NCI-H2107 (cell line): ENCODE data around the gene MIF4GD.
"Not testable (repeated sequence)": the region's sequence is repeated elsewhere in the genome, so short reads cannot be mapped to it uniquely, and the experiment has no call there.

ENCODE experiments used
- DNase-seq: peaks from one replicate; lab custom pipeline; 2025; lab: John Stamatoyannopoulos, UW

MIF4GD gene

DNA sequence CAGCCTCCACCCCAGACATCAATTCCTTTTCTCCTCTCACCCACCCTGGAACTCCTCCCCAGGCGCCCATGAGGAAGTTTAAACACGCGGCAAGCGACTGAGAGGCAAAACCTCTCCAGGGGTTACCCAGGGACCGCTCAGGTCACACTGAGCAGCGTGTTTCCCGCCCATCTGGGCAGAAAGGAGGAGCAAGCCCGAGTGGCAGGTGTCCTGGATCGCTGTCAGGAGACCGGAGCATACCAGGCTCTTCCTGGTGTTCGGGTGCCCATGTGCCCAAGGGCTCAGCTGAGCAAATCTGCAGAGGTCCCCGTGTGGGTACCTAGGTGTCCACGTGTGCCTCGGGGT is 17.7 kb upstream of the MIF4GD start:
- DNase-seq = peak; percentile 48

DNA sequence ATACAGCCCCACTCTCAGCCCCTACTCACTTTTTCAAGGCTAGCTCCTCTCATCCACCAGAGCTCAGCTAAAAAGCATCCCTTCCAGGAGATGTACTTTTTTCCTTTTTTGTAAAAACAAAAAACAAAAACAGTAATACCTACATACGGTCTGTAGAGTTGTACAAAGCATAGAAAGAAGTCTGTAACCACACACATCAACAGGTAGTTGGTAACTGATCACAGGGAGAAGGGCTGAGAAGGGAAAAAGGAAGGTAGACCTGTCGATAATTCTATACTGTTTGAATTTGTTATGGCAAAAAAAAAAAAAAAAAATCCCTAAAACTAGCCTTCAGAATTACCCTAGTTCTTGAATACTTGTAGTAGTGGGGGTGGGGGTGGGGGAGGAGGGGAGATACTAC is 17.3 kb upstream of the MIF4GD start:
- DNase-seq = no peak

DNA sequence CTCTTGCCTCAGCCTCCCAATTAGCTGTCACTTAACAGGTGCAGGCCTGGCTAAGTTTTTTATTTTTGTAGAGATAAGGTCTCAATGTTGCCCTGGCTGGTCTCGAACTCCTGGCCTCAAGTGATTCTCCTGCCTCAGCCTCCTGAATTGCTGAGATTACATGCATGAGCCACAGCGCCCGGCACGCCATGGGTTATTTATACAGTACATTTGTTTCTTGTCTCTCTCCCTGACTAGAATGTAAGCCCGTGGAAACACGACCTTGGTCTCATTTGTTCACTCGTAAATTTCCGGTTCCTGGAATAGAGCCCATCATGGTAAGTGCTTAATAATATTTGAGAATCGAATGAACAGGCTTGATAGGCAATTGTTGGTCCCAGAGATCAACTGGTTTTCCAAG is 16.2 kb upstream of the MIF4GD start:
- DNase-seq = no peak

DNA sequence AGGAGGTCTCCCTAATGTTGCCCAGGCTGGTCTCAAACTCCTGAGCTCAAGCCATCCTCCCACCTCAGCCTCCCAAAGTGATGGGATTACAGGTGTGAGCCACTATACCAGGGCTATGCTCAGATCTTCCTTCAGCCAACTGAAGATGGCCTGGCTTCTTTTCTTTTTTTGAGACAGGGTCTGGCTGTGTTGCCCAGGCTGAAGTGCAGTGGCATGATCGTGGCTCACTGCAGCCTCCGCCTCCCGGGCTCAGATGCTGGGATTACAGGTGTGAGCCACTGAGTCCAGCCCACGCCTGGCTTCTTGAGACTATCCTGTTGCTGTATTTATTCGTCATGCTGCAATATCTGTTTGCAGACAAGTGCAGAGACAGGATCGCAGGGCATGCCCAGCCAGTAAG is 14.1 kb upstream of the MIF4GD start:
- DNase-seq = no peak

DNA sequence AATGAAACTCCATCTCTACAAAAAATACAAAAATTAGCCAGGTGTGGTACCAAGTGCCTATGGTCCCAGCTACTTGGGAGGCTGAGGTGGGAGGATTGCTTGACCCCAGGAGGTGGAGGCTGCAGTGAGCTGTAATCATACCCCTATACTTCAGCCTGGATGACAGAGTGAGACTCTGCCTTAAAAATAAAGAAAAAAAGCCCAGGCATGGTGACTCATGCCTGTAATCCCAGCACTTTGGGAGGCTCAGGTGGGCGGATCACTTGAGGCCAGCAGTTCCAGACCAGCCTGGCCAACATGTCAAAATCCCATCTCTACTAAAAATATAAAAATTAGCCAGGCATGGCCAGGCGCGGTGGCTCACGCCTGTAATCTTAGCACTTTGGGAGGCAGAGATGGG is 9.2 kb upstream of the MIF4GD start:
- DNase-seq = not testable (repeated sequence)

DNA sequence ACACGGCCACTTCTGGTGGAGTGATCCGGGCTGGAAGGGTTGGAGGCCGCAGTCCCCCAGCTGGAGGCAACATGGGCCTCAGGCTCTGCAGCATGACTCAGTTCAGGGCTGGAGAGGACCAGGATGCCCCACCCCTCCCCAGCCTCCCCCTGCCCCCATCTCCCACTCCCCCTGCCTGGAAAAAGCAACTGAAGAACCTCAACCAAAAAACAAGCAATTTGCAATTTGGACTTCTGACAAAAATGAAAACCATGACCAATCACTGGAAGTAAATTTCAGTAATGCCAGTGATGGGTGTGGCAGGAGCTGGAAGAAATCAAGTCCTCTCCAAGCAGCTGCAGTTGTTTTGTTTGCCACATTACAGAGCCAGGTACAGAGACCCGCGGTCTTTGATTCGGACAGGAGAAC is 6.6 kb upstream of the MIF4GD start:
- no peak for DNase-seq

DNA sequence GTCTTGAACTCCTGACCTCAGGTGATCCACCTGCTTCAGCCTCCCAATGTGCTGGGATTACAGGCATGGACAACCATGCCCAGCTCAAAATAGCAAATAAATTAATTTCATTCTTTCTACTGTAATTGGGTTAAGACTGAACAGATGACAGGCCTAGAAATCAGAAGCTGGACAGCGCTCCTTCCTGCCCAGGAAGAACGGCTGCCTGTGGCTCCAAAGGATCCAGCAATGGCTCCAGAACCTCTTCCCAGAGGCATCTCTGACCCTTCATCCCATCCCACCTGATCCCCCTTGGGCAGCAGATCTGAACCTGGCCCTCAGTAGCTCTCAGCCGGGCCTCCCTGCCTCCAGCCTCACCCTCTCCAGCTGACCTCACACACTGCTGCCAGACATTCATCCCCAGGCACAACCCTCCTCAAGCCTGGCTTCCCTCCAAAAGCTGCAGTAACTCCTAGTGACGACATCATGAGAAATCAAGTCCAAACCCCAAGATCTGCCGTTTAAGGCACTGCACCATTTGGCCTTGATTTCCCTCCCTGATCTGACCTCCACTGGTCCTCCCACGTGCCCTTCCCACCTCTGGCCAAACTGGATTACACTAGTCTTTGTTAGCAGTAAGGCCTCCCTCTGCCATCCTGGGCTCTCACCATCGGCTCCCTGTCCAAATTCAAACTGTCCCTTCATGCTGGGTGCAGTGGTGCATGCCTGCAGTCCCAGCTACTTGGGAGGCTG is 3.1 kb upstream of the MIF4GD start:
- DNase-seq = no peak

DNA sequence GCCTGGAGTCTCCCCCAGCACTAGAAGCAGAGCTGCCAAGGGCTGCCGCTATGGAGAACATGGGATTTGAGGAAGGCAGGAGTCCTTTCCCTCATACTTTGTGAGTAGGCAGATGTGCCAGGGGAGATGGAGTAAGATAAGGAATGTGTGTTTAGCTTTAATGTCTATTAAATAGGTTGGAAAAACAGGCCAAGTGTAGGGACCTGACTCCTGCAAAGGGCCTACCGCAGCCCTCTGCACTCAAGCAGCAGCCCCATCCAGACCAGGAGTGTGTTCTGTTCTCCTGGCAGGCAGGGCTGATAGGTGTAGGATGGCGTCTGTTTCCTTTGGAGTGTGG is 1.8 kb upstream of the MIF4GD start:
- no peak for DNase-seq

DNA sequence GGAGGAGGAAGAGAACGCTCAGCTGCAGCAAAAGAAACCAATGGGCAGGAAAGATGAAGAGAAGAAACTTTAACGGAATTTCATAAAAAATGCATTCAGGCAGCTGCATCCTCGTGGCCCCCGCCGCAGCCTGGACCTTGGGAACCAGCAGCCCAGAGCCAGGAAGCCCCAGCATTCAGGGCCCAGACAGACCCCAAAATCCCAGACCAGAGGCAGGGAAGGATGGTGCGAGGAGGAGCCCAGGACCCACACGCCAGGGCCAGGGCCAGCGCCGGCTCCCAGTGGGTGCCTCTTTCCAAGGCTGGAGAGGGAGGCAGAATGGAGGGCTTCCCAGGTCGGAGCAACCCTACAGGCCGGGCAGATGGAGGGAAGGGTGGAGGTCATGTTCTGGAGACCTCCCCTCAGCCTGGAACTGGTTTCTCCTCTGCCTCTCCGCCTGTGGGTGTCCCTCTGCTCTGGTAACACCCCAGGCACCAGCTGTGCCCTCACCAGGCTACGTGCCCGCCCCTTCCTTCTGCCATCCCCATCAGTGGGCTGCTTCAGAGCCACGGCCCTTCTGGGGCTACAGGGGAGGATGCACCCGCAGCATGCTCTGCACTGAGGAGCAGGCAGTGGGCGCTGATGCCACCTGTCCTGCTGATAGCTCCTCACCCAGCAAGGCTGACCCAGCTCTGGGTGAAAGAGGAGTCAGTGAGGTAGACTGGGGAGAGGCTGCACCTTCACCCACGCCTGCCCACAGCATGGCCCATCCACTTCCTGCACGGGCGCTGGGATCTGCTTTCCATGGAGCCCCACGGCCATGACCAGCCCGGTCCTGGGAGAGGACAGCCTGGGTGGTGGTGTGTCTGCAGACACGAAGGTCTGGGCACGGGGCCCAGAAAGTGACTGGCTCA is 1.2 kb upstream of the MIF4GD start:
- no peak for DNase-seq

DNA sequence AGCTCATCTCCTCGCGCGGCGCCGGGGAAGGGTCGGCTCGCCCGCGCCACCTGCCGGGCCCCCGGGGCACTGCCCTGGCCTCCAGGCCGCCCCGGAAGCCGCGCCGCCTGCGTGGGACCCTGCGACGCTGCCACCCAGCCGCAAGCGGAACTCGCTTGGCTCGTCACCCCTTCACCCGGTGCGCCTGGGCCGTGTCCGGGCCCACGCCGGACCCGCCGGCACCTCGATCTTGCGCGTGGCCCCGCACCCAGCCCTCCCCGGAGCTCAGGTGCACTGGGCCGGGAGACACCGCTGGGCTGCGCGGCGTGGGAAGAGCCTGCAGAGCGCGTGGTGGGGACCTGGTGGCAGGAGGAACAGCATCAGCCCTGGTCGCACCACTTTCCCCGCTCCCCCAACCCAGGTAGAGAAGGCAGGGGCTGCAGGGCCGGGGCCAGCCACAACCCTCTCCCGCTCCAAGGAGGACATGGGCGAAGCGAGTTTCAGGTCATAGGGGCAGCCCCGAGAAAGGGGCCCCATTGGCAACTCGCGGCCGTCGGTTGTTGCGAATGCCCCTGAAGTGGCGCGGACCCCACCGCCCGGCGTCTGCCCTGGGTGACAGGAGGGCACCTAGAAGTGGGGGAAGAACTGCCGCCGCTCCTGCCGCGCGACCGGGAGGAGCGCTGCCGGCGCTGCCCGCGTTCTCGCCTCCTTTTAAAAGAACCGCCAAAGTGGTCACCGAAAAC is 363 bp upstream of the MIF4GD start:
- DNase-seq = no peak

DNA sequence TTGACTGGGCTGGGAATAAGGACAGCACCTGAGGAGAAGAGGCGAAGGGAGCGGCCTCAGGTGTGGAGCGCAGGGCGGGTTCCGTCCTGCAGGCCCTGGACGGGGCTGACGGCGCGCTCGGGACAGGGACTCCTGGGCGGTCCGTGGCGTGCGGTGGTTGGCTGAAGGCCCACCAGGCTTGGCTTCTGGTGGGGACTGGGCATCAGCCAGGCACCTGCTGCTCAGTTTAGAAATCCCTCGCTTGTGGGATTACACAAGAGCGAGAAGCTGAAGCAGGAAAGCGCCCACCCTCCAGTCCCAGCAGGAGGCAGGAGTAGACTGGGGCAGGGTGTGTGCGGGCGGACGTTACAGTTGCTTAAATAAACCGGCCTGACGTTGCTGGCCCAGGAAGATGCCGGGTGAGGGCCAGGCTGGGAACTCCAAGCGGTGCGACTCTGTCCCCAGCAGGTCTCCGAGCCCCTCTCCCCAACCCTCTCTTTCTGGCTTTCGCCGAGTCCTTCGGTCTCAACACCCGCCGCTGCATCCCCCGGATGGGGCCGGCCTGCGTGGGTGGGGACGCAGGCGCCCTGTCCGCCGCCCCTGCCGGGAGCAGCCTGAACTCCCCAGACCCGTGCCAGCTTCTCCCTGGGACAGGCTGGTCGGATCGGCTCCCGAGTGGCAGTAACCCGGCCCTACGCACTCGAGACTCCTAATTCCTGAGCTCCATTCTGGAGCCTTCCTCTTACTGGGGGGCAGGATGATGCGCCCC is 639 bp downstream of the MIF4GD start:
- DNase-seq = no peak

DNA sequence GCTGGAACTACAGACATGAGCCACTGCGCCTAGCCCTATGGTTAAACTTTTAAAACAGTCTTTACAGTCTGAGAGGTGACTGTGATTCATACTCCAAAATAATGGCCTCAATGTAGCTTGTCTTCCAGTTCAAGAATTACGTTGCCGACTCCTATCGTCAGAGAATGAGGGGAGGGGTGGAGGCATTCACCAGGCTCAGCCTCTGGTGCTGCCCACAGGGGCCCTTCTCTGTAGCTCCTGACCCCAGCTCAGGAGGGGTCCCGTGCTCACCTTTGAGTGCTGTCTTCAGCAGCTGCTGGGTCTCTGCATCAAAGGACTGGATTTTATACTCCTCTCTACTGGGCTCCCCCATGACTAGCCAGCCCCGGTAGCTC is 1.2 kb downstream of the MIF4GD start:
- DNase-seq = no peak

DNA sequence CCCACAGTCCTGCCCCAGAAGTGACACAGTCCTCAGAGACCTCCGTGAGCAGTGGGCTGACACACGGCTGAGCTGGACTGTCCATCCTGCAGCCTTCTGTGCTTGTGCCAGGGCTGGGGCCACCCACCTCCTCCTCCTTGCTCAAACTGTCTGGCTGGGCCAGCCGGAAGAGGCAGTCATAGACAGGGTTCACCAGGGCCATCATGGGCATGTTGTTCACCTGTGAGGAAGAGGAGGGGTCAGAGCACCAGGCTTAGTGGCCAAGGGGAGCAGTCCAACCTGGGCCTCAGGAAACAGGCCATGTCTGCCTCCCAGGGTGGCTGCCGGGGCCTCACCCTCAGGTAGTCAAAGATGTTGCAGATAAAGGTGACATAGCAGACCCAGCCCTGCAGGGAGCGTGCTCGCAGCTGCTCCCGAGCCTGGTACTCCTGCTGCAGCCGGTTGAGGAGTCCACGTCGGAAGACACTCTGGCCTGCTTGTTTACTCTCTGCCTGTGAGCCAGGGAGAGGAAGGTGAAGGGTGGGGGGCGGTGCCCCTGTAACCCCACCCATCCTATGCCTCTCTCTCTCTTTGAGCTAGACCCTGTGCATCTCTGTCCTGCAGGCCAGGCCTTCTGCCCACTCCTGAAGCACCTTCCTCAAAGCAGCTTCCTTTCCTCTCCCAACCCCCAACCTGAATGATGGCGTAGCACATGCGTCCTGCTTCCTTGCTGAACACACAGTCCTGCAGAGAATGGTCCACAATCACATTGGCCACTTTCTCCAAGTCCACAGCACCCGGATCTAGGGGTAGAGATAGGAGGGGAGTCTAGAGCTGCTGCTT is 3.4 kb downstream of the MIF4GD start:
- DNase-seq = no peak

DNA sequence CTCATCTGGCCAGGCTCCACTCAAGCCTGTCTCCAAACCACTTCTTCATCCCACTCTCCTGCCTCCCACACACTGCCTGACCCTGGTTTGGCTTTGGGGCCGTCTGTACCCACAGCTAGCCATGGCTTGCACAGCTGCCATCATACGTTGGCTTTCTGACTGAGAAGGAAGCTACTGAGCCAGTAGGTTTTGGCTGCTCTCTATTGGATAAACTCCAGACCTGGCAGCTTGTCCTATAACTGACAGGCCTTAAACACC is 3.9 kb downstream of the MIF4GD start:
- no peak for DNase-seq

DNA sequence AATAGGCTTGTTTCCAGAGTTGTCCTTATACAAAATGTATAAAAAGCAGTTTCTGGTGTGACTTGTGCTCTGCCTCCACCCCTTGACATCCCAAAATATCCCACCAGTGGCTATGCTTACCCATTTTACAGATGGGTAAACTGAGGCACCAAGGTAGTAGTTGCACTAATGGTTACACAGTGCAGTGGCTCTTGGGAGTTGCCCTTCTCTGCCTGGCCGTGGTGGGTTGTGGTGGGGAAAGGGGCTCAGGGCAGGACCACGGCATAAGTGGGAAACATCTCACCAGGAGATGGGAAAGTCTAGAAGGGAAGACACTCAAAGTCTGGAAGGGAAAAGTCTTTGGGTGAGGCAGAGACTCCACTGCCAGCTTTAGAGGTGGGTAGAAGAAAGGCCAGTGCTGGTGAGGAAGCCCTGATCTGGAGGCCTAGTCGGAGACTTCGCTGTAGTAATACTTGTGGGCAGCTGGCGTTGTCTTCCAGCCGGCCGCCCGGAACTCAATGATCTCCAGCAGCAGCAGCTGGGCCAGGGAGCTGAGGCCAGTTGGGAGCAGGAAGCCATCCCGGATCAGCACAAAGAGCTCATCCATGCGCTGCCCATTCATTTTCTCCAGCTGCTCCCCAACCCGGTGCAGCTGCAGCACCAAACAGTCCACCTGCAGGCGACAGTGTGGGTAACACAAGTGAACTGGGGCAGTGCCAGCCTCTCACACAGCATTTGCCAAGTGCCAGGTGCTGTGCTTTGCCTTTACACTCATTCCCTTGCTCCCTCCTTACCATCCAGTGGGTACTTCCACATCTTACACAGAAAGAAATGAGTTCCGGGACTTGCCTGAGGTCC is 4.5 kb downstream of the MIF4GD start:
- peak; percentile 39 for DNase-seq

DNA sequence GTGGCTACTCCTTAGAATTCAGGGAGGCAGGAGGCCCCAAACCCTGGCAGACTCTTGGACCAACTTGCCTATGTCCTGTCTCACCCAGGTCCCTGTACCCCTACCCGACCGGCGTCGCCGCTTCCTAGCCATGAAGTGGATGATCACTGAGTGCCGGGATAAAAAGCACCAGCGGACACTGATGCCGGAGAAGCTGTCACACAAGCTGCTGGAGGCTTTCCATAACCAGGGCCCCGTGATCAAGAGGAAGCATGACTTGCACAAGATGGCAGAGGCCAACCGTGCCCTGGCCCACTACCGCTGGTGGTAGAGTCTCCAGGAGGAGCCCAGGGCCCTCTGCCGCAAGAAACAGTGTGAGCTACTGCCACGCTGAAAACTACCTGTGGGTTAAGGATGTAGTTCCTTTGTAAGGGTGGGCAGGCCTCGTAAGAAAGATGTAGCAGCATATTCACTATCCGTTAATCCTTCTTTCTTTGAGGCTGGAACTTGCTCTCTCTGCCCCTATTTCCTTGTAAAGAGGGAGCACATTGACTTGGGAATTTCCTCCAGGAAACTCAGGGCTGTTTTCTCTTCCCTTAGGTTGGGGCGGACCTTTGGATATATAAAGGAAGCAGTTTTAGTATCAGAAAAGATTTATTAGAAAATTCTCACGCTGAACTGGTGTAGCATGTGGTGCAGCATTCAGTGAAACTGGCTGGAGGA is 5.3 kb downstream of the MIF4GD start:
- DNase-seq = no peak

DNA sequence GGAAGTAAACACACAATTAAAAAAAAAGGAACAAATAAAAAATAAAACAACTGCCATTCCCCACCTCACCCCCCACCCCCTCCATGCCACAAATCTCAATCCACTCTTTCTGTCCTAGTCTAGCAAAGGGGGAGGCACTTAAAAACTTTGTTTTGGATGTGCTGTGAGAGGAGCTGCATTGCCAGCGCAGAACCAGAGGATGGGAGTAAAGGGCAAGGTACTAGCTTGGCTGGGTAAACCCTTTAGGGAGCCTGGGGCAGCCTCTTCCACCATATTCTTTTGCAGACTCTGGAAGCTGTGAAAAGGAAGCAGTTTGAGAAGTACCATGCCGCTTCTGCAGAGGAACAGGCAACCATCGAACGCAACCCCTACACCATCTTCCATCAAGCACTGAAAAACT is 8.0 kb downstream of the MIF4GD start:
- DNase-seq = no peak

DNA sequence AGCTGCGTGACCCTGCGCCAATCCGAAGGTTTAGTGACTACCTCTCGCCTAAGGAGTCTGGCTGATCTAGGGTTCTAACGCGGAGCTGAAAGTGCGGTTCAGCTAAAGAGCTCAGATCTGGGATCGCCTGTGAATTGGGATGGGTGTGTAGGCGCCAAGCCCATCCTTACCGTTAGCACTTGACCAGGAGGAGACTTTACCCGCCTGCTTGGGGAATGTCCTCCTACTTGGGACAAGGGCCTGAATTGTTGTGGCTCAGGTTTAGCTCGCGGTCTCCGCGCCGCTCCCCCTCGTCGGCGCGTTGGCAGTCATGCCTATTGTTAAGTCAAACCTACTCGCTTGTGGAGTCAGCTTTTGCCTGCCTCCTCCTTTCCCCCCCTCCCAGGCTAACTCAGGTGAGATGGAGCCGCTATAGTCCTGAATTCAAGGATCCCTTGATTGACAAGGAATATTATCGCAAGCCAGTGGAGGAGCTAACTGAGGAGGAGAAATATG is 8.9 kb downstream of the MIF4GD start:
- no peak for DNase-seq

DNA sequence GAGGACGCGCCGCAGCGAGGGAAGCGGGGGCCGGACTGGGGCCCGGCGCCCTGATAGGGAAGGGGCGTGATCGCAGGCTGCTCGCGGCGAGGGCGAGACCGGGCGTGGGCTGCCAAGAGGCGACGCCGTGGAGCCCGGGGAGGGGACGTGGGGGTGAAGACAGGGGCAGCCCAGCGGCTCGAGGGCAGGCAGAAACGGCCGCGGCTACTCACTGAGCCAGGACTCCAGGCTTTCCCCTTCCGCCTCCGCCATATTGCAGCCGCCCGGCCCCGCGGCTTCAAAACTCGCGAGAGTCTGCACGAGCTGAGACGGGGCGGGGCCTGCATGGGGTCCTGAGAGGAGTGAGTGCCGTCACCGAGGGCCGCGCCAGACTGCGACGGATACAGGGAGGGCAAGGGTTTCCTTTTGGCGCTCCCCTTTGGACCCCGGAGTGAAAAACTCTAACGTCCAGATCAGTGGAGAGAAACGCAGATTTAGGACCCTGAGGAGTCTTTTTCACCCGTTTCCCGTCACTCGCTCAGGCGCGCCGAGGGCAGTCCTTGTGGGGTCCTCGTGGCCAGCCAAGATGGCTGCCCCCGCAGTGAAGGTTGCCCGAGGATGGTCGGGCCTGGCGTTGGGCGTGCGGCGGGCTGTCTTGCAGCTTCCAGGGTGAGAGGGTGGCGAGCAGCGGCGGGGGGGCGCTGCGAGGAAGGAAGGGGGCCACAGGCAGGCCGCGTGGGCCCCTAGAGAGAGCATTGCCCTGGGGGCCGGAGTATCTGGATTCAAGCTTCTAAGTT is 9.5 kb downstream of the MIF4GD start, which contains the start of the genes GGA3 and MRPS7:
GGA3 (minus strand) TSS at position 271 of the 776 bp plus-strand sequence; CDS start at position 252, 19 bp downstream.
MRPS7 (plus strand) TSS at position 544 of the 776 bp plus-strand sequence; CDS start at position 566, 22 bp downstream.
- DNase-seq = peak; percentile 93
